ENCODE measurements around the gene MAOA. TPM values are rescaled to one million over a fixed set of nuclear protein-coding genes. Genes with fewer than 3 reads are reported as not detected.

MAOA gene
- total RNA-seq, 1 donor from 2014 or later = 12.5 TPM

GRCh38 chrX:43627147-43627546, 29.0 kb upstream of the MAOA start:
- Mint-ChIP-seq H3K4me1 (ENCODE audit: low read depth) (peaks cover 8% of the 10 kb centered on the region), H3K27ac (no peak overlapping the region), H3K9me3 (ENCODE audit: low read depth) (peaks cover 15% of the 10 kb centered on the region), H3K27me3 (no peaks in the 10 kb centered on the region), H3K36me3 (ENCODE audit: insufficient read depth) (peaks cover 2% of the 10 kb centered on the region), H3K4me3 (ENCODE audit: low read depth) (no peak overlapping the region)
- DNase-seq (ENCODE audit: low spot score, unreplicated experiment) = no peak
- TF ChIP-seq CTCF (IDR thresholded peaks at IDR 0.05; ENCODE audit: unreplicated experiment) = no peak

DNA sequence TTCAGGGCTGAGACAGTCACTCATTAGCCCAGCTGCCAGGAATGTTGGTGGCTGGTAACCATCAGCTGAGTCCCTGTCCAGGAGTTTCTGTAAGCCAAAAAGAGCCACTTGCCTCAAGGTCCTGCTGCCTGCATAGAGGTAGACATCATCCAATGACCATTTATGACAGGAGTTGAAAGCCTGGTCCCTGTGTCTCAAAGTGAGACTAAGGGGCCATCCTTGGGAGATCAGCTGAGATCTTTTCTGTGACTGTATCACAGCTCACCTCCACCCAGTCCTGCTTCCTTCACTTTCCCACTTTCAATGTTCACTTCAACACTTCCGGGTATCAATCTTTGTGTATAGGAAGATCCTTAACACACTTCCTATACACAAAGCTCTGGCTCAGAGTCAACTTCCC, 28.4 kb upstream of the MAOA start:
- Mint-ChIP-seq H3K4me1 (ENCODE audit: low read depth) (peaks cover 8% of the 10 kb centered on the region), H3K4me3 (ENCODE audit: low read depth) (no peak overlapping the region), H3K9me3 (ENCODE audit: low read depth) (peaks cover 15% of the 10 kb centered on the region), H3K36me3 (ENCODE audit: insufficient read depth) (peaks cover 2% of the 10 kb centered on the region), H3K27me3 (no peaks in the 10 kb centered on the region), H3K27ac (no peak overlapping the region)
- no peak for DNase-seq (ENCODE audit: low spot score, unreplicated experiment)
- TF ChIP-seq CTCF (IDR thresholded peaks at IDR 0.05; ENCODE audit: unreplicated experiment) = no peak

GRCh38 chrX:43629229-43629628, 26.9 kb upstream of the MAOA start:
- Mint-ChIP-seq H3K9me3 (ENCODE audit: low read depth) (peaks cover 5% of the 10 kb centered on the region), H3K27ac (no peak overlapping the region), H3K4me1 (ENCODE audit: low read depth) (peaks cover 8% of the 10 kb centered on the region), H3K4me3 (ENCODE audit: low read depth) (no peak overlapping the region), H3K27me3 (no peaks in the 10 kb centered on the region), H3K36me3 (ENCODE audit: insufficient read depth) (no peaks in the 10 kb centered on the region)
- no peak for DNase-seq (ENCODE audit: low spot score, unreplicated experiment)
- no peak for TF ChIP-seq CTCF (IDR thresholded peaks at IDR 0.05; ENCODE audit: unreplicated experiment)

DNA sequence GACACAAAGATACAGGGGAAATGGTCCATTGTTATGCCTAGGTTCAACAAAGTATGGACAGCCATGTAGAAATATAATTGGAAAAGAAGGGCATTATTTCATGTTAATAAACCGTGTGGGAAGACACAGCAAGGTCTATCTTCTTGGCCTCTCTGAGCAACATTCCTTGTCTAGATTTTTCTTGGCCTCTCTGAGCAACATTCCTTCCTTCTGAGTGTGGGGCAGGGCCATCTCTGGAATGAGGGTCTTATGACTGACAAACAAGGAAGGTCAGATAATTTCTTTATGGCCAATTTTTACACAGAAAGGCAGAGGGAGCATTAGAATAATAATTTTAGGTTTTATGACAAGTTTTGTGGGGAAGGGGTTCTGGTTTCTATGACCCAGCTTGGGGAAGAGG, 24.3 kb upstream of the MAOA start:
- no peak overlapping the region for H3K4me3 Mint-ChIP-seq (ENCODE audit: low read depth)
- no peaks in the 10 kb centered on the region for H3K9me3 Mint-ChIP-seq (ENCODE audit: low read depth)
- H3K4me1 Mint-ChIP-seq (ENCODE audit: low read depth) = no peaks in the 10 kb centered on the region
- DNase-seq (ENCODE audit: low spot score, unreplicated experiment) = no peak
- no peak for TF ChIP-seq CTCF (IDR thresholded peaks at IDR 0.05; ENCODE audit: unreplicated experiment)
- no peaks in the 10 kb centered on the region for H3K36me3 Mint-ChIP-seq (ENCODE audit: insufficient read depth)
- no peak overlapping the region for H3K27ac Mint-ChIP-seq
- H3K27me3 Mint-ChIP-seq = no peaks in the 10 kb centered on the region

DNA sequence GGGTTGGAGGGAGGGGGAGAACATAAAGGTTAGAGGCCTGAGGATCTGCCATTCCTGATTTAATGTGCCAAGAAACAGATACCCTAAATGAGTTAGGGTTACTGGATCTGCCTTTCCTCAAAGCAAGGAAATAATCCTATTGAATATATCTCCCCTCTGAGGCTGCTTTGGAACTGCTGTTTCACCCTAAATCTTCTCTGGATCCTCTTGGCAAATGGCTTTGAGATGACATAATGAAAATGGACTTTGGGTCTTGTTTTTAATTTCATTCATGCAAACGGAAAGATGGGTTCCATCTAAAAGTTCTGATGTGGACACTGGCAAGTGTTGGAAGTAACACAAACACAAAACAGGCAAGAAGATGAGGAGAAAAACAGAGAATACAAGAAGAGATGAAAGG, 23.0 kb upstream of the MAOA start:
- TF ChIP-seq CTCF (IDR thresholded peaks at IDR 0.05; ENCODE audit: unreplicated experiment) = no peak
- no peaks in the 10 kb centered on the region for H3K27me3 Mint-ChIP-seq
- no peak overlapping the region for H3K27ac Mint-ChIP-seq

More for the DNA sequence above, 23.0 kb upstream of the MAOA start:
- no peak for DNase-seq (ENCODE audit: low spot score, unreplicated experiment)
- Mint-ChIP-seq H3K9me3 (ENCODE audit: low read depth) (peaks cover 2% of the 10 kb centered on the region), H3K4me3 (ENCODE audit: low read depth) (no peak overlapping the region), H3K4me1 (ENCODE audit: low read depth) (no peaks in the 10 kb centered on the region), H3K36me3 (ENCODE audit: insufficient read depth) (no peaks in the 10 kb centered on the region)

All from progenitor cell of endocrine pancreas (in vitro differentiated cells).